HTR-8/SVneo (cell line): ENCODE measurements around the gene ZDHHC12.
A peak's percentile ranks its signal among the peaks of the same experiment; 100 is the strongest.

ENCODE experiments used
- DNase-seq: peaks from one replicate; pipeline ENCODE4 v3.0.0; 2011; ENCODE audit warnings: low spot score, mixed read lengths; ENCODE audit not compliant: insufficient read length
- FAIRE-seq: peaks from 2 replicates; lab custom pipeline; 2011; peaks lifted over from hg19 to GRCh38; lab: Jason Lieb, UNC

Gene ZDHHC12, protein sequence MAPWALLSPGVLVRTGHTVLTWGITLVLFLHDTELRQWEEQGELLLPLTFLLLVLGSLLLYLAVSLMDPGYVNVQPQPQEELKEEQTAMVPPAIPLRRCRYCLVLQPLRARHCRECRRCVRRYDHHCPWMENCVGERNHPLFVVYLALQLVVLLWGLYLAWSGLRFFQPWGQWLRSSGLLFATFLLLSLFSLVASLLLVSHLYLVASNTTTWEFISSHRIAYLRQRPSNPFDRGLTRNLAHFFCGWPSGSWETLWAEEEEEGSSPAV

DNA sequence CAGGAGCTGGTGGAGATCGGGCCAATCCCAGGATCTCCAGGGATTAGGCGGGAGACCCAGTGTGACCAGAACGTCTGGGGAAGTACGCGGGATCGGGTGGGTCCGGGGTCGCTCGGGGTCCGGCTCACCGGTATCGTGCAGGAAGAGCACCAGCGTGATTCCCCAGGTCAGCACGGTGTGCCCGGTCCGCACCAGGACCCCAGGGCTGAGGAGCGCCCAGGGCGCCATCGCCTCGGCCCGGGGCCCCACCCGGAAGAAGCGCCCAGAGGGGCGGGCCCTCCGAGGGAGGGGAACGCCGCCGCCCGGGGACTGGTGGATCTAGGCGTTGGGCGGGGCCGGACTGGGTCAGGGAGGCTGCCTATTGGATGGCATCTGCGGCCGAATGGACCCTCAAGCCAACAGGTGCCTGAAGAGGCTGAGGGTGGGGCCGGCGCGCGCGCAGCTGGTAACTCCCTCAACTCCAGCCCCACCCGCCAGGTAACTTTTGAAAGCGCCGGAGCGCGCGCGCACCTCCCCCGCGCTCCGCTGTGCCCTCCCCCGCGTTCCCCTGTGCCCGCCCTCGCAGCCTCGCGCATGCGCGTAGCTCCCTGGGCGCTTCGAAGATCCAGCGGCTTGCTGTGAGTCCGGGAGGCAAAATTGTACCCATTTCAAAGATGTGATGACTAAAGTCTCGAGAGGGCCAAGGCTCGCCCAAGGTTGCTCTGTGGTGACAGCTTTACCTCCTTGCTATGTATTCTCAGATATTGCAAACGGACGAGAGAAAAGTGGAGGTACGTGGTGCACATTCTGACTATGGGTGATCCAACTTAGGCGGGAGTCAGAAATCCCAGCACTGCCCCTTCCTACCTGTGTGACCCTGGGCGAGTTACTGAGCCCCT, at the start of gene ZDHHC12:
Gene ZDHHC12, minus strand, starts transcription at position 262 of the 878 bp plus-strand sequence. Its CDS starts 34 bp downstream, at position 228.
- peak; percentile 98 for DNase-seq
- FAIRE-seq: peak; percentile 82

DNA sequence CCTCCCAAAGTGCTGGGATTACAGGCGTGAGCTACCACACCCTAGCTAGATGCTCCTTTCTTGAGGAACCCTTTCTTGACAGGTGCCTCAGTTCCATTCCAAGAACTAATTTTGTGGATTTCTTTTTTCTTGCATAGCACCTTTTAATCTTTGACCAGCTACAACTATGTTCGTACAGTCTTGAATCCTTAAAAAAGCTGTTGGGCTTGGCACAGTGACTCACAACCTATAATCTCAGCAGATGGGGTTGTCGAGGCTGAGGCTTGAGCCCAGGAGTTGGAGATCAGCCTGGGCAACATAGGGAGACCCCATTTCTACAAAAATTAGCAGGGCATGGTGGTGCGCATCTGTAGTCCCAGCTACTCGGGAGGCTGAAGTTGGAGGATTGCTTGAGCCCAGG, 49.1 kb upstream of the ZDHHC12 start:
- DNase-seq (no peak), FAIRE-seq (no peak)

DNA sequence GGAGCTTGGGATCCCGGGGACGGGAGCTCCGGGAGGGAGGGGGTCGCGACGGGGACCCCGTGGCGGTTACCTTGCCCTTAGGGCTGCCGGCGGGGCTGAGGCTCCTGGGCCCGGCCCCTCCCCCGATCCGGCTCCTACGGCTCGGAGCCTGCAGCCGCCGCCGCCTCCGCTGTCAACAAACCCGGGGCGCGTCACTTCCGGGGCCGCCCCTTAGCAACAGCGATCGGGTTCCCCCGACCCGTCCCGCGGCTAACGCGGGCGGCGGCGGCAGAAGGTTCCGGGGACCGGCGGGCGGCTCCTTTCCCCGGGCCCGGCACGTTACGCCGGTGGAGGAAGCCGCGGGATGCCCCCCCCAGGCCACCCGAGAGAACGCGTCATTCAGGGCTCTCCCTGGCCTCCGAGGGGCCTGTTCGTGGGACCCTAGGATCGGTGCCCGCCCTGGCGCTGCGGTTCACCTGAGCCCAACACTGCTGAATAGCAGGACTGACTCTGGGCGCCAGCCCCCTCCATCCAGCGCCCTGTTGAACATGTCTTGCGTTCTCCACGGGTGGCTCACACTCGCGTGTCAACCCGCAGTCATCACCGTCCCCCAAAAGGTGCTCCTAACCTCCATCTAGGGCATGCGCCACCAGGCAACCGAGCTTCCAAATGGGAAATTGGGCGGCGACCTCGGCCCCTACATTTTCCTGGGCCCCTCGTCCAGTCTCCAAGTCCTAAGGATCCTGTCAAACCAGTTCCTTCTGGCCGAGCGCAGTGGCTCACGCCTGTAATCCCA, 48.0 kb upstream of the ZDHHC12 start, which contains the start of gene ZER1:
Gene ZER1, minus strand, starts transcription at position 183 of the 775 bp plus-strand sequence. CDS start 16,362 bp downstream, outside the sequence.
- FAIRE-seq: no peak

DNA sequence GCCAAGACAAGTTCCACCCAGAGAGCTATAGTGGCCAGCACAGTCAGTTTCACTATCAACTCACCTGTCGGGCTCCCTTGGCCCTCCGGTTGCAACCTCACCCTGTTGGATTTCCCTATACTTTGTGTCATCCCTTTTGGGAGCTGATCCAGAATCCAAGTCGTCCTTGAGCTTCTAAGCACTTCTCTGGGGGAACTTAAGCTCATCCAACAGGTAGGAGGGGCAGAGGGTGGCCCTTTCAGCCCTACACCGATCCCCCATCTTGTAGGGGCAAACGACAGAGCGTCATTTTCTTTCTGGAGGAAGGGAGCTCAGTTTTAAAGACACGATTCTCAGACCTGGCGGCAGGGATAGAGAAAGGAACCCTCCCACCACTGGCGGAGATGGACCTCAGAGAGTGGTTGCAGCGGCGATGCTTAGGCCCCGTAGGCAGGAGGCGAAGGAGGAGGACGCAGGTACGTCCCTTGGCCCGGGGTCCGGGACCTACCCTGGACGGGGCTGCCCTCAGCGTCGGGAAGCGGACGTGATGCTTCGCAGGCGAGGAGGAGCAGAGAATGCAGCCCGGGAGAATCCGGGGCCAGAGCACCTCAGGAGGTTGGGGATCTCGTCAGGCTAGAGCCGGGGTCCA, 47.3 kb upstream of the ZDHHC12 start:
- DNase-seq (peak; percentile 33), FAIRE-seq (no peak)

More for the DNA sequence above, 48.0 kb upstream of the ZDHHC12 start, which contains the start of gene ZER1:
- DNase-seq: peak; percentile 86

DNA sequence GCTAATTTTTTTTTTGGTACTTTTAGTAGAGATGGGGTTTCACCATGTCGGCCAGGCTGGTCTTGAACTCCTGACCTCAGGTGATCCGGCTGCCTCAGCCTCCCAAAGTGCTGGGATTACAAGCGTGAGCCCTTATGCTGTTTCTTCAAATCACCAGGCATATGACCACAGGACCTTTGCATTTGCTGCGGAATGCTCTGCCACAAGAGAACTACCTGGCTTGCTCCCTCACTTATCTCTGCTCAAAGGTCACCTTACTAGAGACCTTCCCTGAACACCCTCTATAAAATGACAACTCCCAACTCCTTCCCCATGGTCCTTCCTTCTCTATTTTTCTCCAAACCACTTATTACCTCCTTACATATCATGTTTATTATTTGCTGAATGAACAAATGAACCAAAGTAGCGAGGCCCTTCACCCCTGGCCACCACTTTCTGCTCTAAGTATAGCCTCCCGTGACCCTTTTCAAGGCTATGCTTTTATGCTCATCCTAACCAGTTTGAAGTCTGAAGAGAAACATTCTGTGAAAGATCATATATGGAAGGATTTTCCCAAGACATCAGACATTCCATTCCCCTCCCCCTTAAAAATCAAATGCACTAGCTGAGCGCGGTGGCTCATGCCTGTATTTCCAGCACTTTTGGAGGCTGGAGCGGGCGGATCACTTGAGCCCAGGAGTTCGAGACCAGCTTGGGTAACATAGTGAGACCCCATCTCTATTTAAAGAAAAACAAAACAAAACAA, 46.5 kb upstream of the ZDHHC12 start:
- DNase-seq: no peak
- FAIRE-seq: no peak

DNA sequence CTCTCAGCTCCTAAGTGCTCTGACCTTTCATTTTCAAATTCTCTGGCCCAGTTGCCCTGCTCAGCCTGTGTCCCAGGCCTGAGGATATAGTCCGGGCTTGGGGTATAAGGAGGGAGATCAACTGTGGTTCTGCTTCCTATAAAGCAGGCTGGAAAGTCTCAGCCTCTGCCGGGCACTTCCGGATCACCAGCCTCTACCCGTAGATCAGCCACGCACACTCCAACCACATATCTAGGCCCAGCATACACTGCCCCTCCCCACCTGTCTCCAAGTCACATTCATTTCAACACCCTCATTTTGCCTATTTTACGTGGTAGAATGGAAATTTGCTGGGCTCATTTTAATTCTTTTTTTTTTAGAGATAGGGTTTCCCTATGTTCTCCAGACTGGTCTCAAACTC, 44.7 kb upstream of the ZDHHC12 start:
- FAIRE-seq (no peak), DNase-seq (no peak)

DNA sequence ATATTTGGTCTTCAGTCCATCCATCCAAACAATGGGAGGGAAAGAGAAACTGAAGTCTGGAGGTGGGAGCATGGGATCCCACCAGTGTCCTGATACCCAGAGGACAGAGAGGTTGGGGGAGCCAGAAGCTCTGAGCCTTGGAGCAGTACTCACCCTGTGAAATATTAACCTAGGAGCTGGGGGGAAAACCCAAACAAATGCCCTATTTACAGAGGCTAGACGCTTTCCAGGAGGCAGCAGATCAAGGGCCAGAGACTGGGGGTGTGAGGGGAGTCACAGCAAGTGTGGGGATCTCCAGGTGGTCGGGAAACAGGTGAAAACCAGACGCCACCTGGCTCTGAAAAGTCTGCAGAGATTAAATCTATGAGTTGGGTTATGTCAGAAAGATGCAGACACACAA, 41.6 kb upstream of the ZDHHC12 start:
- FAIRE-seq: no peak
- DNase-seq: no peak

DNA sequence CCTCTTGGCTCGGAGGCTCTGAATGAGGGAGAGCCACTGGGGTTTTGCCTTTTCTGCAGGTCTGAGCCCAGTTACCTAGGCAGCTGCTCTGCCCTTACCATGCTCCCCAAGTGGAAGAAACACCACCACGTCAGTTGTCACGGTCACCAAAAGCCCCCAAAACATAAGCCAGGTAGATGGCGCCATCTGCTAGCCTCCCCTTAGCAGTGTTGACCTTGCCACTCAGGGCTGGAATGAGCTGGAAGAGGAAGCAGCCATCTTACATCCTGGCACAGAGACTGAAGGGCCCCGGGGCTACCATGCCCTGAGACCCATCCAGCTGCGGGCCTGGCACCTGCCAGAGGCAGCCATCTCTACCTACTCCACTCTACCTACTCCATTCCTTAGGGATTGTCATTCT, 40.4 kb upstream of the ZDHHC12 start:
- no peak for FAIRE-seq
- DNase-seq: no peak

DNA sequence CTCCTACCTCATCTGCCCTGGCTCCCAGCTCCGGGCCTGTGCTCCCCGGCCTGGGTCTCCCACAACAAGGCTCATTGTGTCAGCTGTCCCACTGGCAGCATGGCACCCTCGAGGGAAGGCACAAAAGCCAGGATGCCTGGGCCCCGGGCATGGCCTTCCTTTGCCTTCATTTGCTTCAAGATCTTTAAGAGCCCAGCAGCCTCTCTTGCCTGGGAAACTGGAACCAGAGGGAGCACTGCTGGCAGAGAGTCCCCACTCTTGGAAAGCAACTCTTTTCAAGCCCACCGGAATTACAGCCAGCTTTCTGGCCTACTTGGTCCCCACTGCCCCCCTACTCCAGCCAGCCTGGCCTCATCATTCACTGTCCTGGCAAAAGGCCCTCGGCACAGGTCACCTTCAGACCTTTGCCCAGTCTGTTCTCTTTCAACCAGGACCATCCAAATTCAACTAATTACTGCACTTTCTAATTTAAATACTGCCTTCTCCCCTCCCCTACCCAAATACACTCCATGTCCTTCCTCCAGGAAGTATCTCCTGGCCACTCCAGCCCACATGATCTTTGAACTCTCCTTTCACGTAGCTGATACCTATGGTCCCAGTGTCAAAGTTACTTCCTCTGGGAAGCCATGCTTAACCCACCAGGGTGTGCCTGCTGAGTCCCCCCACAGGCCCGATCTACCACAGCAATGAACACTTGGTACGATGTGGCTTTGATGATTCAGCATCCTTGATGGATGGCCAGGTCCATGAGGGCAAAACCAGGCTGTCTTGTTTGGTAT, 38.9 kb upstream of the ZDHHC12 start:
- DNase-seq (no peak), FAIRE-seq (no peak)

DNA sequence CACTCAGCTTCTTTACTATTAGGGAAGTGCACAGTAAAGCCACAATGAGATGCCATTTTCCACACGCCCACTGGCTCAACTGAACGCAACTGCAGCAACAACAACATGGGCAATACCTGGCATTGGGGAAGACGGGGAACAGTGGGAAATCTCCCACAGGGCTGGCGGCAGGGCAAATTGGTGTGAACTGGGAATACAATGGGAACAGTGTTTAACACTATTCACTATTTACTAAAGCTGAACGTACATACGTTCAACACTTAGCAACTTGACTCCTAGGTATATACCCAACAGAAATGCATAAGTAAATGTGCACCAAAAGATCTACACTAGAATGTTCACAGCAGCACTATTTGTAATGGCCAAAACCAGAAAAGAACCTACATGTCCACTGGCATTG, 33.7 kb upstream of the ZDHHC12 start:
- no peak for FAIRE-seq

DNA sequence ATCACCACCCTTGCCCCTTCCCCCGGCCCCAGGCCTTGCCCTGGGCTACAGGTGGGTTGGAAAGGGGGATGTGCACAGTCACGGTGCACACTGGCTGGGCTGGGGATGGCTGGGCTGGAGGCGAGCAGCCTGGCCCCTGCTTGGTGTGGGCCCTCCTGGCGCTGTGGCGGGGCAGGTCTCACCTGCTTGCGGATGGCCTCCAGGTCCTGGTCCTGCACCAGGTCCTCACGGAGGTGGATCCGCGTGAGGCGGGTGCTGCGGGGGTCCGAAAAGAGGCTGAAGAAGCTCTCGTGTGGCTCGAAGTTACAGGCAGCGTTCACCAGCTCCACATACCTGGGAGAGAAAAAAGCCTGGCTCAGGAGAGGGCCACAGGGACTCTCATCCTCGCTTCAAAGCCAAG, 29.7 kb upstream of the ZDHHC12 start:
- no peak for FAIRE-seq

More for the DNA sequence above, 33.7 kb upstream of the ZDHHC12 start:
- no peak for DNase-seq

DNA sequence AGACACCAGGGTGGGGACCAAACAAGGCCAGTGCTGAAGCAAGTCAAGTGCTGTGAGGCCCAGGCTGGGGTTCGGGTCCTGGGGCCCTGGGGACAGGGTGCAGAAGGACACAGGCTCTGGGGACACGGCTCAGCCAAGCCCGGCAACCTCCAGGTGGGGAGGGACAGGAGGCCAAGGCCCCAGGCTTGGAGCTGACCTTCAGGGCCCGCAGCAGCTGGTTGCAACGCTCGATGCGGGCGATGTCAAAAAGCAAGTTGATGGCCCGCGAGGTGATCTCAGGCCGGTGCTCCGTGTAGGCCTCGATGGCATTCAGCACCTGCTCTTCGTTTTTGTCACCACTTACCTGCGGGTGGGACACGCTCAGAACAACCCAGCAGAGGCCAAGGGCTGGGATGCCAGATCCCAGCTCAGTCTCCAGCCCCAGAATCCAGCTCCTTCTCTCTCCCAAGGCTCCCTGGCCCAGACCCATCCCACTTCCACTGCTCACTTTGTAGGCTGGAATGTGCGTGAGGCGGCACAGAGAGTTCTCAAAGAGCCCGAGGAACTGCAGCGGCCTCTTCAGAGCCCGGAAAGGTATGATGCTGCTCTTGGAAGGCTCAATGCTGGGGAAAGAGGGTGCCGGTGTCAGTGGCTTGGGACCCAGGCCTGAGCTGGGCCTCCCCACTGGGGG, 27.1 kb upstream of the ZDHHC12 start:
- FAIRE-seq (no peak), DNase-seq (no peak)

More for the DNA sequence above, 29.7 kb upstream of the ZDHHC12 start:
- no peak for DNase-seq

DNA sequence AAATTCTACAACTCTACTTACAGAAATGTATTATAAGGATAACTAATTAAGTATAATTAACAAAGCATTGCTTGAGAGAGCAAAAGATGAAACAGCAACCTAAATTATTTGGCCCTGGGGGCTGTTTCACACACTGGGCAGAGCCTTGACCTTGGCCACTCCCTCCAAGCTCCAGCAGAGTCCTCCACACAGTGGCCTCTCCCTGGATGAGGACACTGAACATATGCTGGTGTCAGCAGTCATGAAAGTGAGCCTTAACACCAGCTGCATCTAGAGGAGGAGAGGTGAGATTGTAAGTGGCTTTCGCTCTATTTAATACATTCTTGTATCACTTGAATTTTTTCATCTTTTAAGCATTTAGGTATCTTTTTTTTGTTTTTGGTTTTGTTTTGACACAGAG, 23.3 kb upstream of the ZDHHC12 start:
- FAIRE-seq (no peak), DNase-seq (no peak)

DNA sequence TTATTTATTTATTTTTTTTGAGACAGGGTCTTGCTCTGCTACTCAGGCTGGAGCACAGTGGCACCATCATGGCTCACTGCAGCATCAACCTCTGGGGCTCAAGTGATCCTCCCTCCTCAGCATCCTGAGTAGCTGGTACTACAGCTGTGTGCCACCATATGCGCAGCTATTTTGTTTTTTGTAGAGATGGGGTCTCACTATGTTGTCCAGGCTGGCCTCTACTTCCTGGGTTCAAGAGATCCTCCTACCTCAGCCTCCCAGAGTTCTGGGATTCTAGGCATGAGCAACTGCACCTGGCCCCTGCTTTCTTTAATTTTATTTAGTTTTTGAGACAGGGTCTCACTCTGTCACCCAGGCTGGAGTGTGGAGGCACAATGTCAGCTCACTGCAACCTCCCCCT, 19.5 kb upstream of the ZDHHC12 start:
- no peak for FAIRE-seq

DNA sequence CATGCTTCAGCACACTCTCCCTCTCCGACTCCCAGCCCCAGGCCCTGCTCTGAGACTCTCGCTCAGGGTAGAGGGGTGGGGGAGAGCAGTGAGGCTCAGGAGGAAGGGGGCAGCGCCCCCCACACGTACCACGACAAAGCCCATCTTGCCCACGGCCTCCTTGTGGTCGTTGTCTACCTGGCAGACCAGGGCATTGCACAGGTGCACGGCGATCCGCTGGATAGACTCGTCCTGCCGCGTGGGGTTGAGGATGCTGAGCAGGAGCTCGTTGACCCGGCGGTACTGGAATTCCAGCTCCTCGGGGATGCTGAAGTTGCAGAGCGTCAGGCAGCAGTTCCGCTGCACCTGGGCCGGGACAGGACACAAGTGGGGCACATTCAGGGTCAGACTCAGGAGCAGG, 18.5 kb upstream of the ZDHHC12 start:
- no peak for FAIRE-seq
- no peak for DNase-seq

More for the DNA sequence above, 19.5 kb upstream of the ZDHHC12 start:
- no peak for DNase-seq

DNA sequence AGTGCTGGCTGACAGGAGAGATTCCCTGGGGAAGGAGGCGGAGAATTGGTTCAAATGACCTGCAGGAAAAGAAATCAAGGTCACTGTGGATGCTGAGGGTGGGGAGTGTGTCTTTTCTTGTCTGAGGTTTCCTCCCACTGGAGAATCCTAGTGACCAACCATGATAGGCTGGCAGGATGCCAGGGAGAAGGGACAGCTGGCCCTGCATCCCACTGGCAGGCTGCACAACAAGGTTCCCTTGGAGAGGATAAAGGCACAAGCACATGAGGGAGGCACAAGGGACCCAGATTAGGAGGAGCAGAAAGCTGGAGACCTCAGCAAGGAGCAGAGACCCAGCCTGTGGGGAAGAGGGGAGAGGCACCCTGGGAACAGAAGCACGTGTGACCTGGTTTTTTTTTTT, 11.4 kb upstream of the ZDHHC12 start:
- DNase-seq (no peak), FAIRE-seq (no peak)

DNA sequence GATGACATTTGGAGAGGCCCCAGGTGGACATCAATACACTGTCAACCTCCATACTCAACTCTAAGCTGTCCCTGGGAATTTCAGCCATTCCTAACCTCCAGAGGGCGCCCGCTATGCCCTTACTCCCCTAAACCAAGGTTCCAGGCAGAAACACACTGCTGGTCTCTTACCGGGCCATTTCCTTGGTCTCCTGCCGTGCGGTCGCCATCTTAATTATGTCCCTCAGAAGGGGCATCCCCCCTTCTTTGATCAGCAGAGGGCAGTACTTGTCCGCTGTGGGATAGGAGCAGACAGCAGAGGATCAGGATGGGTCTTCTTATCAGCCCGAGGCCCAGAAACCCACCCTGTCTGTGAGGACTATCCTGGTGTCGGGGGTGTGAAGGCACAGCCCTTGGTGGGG, 9.3 kb upstream of the ZDHHC12 start:
- no peak for FAIRE-seq
- DNase-seq: peak; percentile 80

DNA sequence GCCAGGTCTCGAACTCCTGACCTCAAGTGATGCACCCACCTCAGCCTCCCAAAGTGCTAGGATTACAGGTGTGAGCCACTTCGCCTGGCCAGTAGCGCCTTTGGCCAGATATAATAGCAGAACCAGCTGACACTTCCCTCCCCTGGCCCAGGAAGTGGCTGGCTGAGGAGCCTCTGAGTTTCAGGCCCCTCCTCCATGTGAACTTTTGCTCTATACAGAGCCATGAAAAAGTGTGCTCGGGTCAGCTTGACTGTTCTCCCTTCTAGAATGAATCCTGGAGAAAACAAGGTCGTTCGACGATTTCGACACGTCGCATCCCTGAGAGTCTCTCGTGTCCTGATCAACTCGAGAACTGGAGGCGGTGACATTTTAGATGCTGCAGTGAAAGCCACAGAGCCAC, 8.6 kb upstream of the ZDHHC12 start:
- no peak for FAIRE-seq

More for the DNA sequence above, 8.6 kb upstream of the ZDHHC12 start:
- no peak for DNase-seq
